Uterus (tissue), 2 donors: ENCODE results near the gene SP110.

ENCODE experiments used
- POLR2A ChIP-seq, 2 donors: fragments of 450-650 bp; IDR thresholded peaks; one replicate each; pipeline ENCODE4 v1.6.1; 2016; ENCODE audit warnings: antibody characterized with exemption in 2 of 2, mild to moderate bottlenecking in 1 of 2, moderate library complexity in 1 of 2
- TF ChIP-seq, protein P1 (sequence below), 4 experiments: fragments of 200-600 bp in 2 of 4; fragments of 450-650 bp in 2 of 4; sonication (generic) in 2 of 4; IDR thresholded peaks; one replicate each; pipeline ENCODE4 v1.5.1; 2016 to 2019; ENCODE audit warnings: antibody characterized with exemption in 4 of 4, mild to moderate bottlenecking in 2 of 4, moderate library complexity in 1 of 4

DNA sequence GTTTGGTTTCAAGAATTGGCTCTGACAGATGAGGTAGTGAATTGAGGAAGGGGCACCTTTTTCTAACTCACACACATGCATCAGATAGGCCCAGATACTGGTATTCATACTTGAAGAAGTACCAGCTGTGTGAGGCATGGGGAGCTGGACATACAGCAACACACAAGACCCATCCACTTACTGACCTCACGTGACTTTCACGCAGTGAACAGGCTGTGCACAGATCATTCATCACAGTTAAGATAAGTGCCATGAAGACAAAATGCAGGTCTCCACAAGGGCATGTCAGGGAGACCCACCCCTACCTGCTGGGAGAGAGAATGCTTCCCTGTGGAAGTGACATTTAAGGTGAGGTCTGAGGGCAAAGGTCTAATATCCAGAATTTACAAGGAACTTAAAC lies 38.6 kb downstream of the SP110 start:
- TF ChIP-seq, protein P1, sequence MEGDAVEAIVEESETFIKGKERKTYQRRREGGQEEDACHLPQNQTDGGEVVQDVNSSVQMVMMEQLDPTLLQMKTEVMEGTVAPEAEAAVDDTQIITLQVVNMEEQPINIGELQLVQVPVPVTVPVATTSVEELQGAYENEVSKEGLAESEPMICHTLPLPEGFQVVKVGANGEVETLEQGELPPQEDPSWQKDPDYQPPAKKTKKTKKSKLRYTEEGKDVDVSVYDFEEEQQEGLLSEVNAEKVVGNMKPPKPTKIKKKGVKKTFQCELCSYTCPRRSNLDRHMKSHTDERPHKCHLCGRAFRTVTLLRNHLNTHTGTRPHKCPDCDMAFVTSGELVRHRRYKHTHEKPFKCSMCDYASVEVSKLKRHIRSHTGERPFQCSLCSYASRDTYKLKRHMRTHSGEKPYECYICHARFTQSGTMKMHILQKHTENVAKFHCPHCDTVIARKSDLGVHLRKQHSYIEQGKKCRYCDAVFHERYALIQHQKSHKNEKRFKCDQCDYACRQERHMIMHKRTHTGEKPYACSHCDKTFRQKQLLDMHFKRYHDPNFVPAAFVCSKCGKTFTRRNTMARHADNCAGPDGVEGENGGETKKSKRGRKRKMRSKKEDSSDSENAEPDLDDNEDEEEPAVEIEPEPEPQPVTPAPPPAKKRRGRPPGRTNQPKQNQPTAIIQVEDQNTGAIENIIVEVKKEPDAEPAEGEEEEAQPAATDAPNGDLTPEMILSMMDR (IDR thresholded peaks at IDR 0.05) = no peak
- no peak for TF ChIP-seq POLR2A (IDR thresholded peaks at IDR 0.05)
